ENCODE measurements around the gene RAI14.
A peak's percentile ranks its signal among the peaks of the same experiment; 100 is the strongest.

RAI14 gene

DNA sequence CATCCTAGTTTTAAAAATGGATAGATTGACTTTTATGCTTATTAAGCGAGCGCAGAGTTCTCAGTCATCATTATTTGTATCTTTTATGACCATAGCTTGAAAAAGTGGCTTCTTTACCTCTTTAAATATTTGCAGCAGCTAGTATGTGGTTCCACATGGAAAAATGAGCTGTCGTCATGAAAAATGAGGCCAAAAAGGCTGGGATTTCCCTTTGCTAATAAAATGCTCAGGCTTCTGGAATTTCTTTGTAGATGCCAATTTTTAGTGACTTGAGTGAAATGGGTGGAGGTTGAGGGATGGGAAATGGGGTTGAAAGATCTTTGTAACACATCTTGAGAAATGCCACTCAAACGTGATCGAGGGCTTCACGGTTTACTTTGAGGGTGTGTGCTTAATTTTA lies 35.2 kb downstream of the RAI14 start:
- Histone ChIP-seq H3K4me3 (ENCODE audit: low read depth, low read length) (no peak overlapping the region), H3K4me2 (ENCODE audit: low read length) (no peak overlapping the region), H3K9me3 (ENCODE audit: insufficient read depth, low read depth, low read length) (no peaks in the 10 kb centered on the region), H3K36me3 (ENCODE audit: control insufficient read depth in 1 of 2, insufficient read depth in 2 of 2, low read length in 2 of 2) (peaks cover 14 to 20% of the 10 kb centered on the region in 2 experiments), H3K4ac (ENCODE audit: low read depth, low read length) (no peak overlapping the region), H3K18ac (ENCODE audit: low read length) (no peak overlapping the region), H3K27ac (ENCODE audit: low read depth, low read length) (no peak overlapping the region), H4K12ac (ENCODE audit: low read depth, low read length) (no peak overlapping the region), H2AFZ (ENCODE audit: insufficient read depth, low read length, poor library complexity) (no peak overlapping the region), H3K14ac (ENCODE audit: low read length) (no peak overlapping the region), H3K27me3 (ENCODE audit: insufficient read depth, low read length) (no peaks in the 10 kb centered on the region), H2BK12ac (ENCODE audit: low read length) (no peak overlapping the region), H4K8ac (ENCODE audit: low read depth, low read length) (no peak overlapping the region), H3K79me1 (ENCODE audit: low read length) (peaks cover 3% of the 10 kb centered on the region), H2BK5ac (ENCODE audit: low read depth, low read length, poor library complexity) (no peak overlapping the region), H3K9ac (ENCODE audit: low read length) (no peak overlapping the region), H2BK120ac (ENCODE audit: insufficient read depth, low read length, poor library complexity) (no peak overlapping the region), H4K91ac (ENCODE audit: low read depth, low read length) (no peak overlapping the region), H2AK5ac (ENCODE audit: low read length) (no peak overlapping the region), H3K23ac (ENCODE audit: low read length) (no peak overlapping the region), H3K4me1 (ENCODE audit: control insufficient read depth in 1 of 2, insufficient read depth in 2 of 2, low read length in 2 of 2) (peaks cover 2 to 13% of the 10 kb centered on the region in 2 experiments), H3K79me2 (ENCODE audit: control insufficient read depth, insufficient read depth, low read length, poor library complexity) (peaks cover 6% of the 10 kb centered on the region)
- DNase-seq, result no peak
- WGBS (ENCODE audit: extremely low coverage, insufficient coverage, insufficient read length), result no CpG with 5 or more reads among the region's 6 CpGs

DNA sequence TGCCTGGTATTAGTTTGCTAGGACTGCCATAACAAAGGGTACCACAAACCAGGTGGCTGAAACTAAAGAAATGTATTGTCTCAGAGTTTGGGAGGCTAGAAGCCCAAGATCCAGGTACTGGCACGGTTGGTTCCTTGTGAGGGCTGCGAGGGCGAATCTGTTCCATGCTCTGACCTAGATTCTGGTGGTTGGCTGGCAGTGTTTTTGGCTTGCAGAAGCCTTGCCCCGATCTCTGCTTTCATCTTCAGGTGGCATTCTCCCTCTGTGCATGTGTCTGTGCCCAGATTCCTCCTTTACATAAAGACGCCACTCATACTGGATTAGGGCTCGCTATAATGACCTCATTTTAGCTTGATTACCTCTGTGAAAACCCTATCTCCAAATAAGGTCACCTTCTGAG lies 36.7 kb downstream of the RAI14 start:
- no peak overlapping the region for H3K23ac ChIP-seq (ENCODE audit: low read length)
- no peak overlapping the region for H4K91ac ChIP-seq (ENCODE audit: low read depth, low read length)
- H3K4me1 ChIP-seq (ENCODE audit: control insufficient read depth in 1 of 2, insufficient read depth in 2 of 2, low read length in 2 of 2), result peaks cover 2 to 9% of the 10 kb centered on the region in 2 experiments
- no peak overlapping the region for H2AFZ ChIP-seq (ENCODE audit: insufficient read depth, low read length, poor library complexity)
- H4K8ac ChIP-seq (ENCODE audit: low read depth, low read length), result no peak overlapping the region
- H2BK12ac ChIP-seq (ENCODE audit: low read length), result peak overlapping the region; percentile 71
- H4K12ac ChIP-seq (ENCODE audit: low read depth, low read length), result no peak overlapping the region
- H3K9ac ChIP-seq (ENCODE audit: low read length), result no peak overlapping the region
- no peak overlapping the region for H2BK120ac ChIP-seq (ENCODE audit: insufficient read depth, low read length, poor library complexity)
- no peak overlapping the region for H3K14ac ChIP-seq (ENCODE audit: low read length)
- H3K9me3 ChIP-seq (ENCODE audit: insufficient read depth, low read depth, low read length), result no peaks in the 10 kb centered on the region
- no peak overlapping the region for H3K18ac ChIP-seq (ENCODE audit: low read length)
- peaks cover 6% of the 10 kb centered on the region for H3K79me2 ChIP-seq (ENCODE audit: control insufficient read depth, insufficient read depth, low read length, poor library complexity)
- H3K79me1 ChIP-seq (ENCODE audit: low read length), result no peaks in the 10 kb centered on the region
- H3K36me3 ChIP-seq (ENCODE audit: control insufficient read depth in 1 of 2, insufficient read depth in 2 of 2, low read length in 2 of 2), result peaks cover 14 to 20% of the 10 kb centered on the region in 2 experiments
- no peaks in the 10 kb centered on the region for H3K27me3 ChIP-seq (ENCODE audit: insufficient read depth, low read length)
- H3K4me2 ChIP-seq (ENCODE audit: low read length), result no peak overlapping the region
- no peak overlapping the region for H3K27ac ChIP-seq (ENCODE audit: low read depth, low read length)
- H2AK5ac ChIP-seq (ENCODE audit: low read length), result no peak overlapping the region
- WGBS (ENCODE audit: extremely low coverage, insufficient coverage, insufficient read length), result no CpG with 5 or more reads among the region's 6 CpGs
- peak overlapping the region; percentile 40 for H3K4ac ChIP-seq (ENCODE audit: low read depth, low read length)
- H2BK5ac ChIP-seq (ENCODE audit: low read depth, low read length, poor library complexity), result no peak overlapping the region
- no peak overlapping the region for H3K4me3 ChIP-seq (ENCODE audit: low read depth, low read length)
- DNase-seq, result no peak

DNA sequence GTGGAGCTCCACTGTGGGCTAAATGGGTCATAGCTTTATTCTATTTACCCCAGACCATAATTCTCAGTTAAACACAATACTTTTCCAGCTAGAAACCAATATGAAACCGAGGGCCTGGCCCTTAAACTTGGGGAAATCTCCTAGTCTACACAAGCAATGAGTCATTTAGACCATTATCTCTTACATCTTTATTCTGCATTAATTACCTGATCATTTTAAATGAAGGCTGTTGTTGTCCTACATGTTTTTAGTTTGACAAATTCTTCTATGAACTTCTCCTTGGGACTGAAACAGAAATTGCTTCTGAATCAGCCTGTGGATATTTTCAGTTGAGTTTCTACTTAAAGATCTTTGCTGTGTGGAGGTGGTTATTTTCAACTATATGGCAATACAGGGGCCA lies 37.9 kb downstream of the RAI14 start:
- Histone ChIP-seq H4K12ac (ENCODE audit: low read depth, low read length) (no peak overlapping the region), H4K8ac (ENCODE audit: low read depth, low read length) (no peak overlapping the region), H3K14ac (ENCODE audit: low read length) (no peak overlapping the region), H2AFZ (ENCODE audit: insufficient read depth, low read length, poor library complexity) (no peak overlapping the region), H3K27ac (ENCODE audit: low read depth, low read length) (no peak overlapping the region), H4K91ac (ENCODE audit: low read depth, low read length) (no peak overlapping the region), H3K9me3 (ENCODE audit: insufficient read depth, low read depth, low read length) (no peaks in the 10 kb centered on the region), H2BK12ac (ENCODE audit: low read length) (no peak overlapping the region), H3K79me1 (ENCODE audit: low read length) (peaks cover 2% of the 10 kb centered on the region), H2BK120ac (ENCODE audit: insufficient read depth, low read length, poor library complexity) (no peak overlapping the region), H2AK5ac (ENCODE audit: low read length) (no peak overlapping the region), H3K27me3 (ENCODE audit: insufficient read depth, low read length) (no peaks in the 10 kb centered on the region), H3K79me2 (ENCODE audit: control insufficient read depth, insufficient read depth, low read length, poor library complexity) (peaks cover 8% of the 10 kb centered on the region), H2BK5ac (ENCODE audit: low read depth, low read length, poor library complexity) (no peak overlapping the region), H3K4me2 (ENCODE audit: low read length) (no peak overlapping the region), H3K36me3 (ENCODE audit: control insufficient read depth in 1 of 2, insufficient read depth in 2 of 2, low read length in 2 of 2) (peaks cover 13 to 18% of the 10 kb centered on the region in 2 experiments), H3K18ac (ENCODE audit: low read length) (no peak overlapping the region), H3K4ac (ENCODE audit: low read depth, low read length) (no peak overlapping the region), H3K23ac (ENCODE audit: low read length) (no peak overlapping the region), H3K9ac (ENCODE audit: low read length) (no peak overlapping the region), H3K4me1 (ENCODE audit: control insufficient read depth in 1 of 2, insufficient read depth in 2 of 2, low read length in 2 of 2) (peaks cover 5 to 11% of the 10 kb centered on the region in 2 experiments), H3K4me3 (ENCODE audit: low read depth, low read length) (no peak overlapping the region)
- WGBS (ENCODE audit: extremely low coverage, insufficient coverage, insufficient read length), result no CpG with 5 or more reads among the region's 1 CpG
- no peak for DNase-seq

DNA sequence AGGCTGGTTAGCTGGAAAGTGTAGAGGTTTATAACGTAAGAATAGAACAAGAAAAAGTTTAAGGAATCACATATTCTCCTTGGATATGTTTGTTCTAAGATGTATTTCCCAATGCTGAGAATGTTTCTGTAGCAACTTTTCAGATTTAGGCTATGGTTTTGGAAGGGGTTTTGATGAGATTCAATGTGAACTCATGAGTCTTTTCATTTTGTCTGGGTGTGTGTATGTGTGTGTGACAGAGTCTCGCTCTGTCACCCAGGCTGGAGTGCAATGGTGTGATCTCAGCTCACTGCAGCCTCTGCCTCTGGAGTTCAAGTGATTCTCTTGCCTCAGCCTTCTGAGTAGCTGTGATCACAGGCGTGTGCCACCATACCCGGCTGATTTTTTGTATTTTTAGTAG lies 38.6 kb downstream of the RAI14 start:
- Histone ChIP-seq H3K4me1 (ENCODE audit: control insufficient read depth in 1 of 2, insufficient read depth in 2 of 2, low read length in 2 of 2) (peaks cover 5 to 17% of the 10 kb centered on the region in 2 experiments), H3K4me2 (ENCODE audit: low read length) (no peak overlapping the region), H4K8ac (ENCODE audit: low read depth, low read length) (no peak overlapping the region), H3K4me3 (ENCODE audit: low read depth, low read length) (no peak overlapping the region), H3K9me3 (ENCODE audit: insufficient read depth, low read depth, low read length) (no peaks in the 10 kb centered on the region), H4K91ac (ENCODE audit: low read depth, low read length) (no peak overlapping the region), H3K79me2 (ENCODE audit: control insufficient read depth, insufficient read depth, low read length, poor library complexity) (peaks cover 7% of the 10 kb centered on the region), H3K18ac (ENCODE audit: low read length) (no peak overlapping the region), H3K14ac (ENCODE audit: low read length) (no peak overlapping the region), H2BK12ac (ENCODE audit: low read length) (no peak overlapping the region), H2AFZ (ENCODE audit: insufficient read depth, low read length, poor library complexity) (no peak overlapping the region), H3K36me3 (ENCODE audit: control insufficient read depth in 1 of 2, insufficient read depth in 2 of 2, low read length in 2 of 2) (peaks cover 8 to 13% of the 10 kb centered on the region in 2 experiments), H3K4ac (ENCODE audit: low read depth, low read length) (no peak overlapping the region), H3K27ac (ENCODE audit: low read depth, low read length) (no peak overlapping the region), H2BK120ac (ENCODE audit: insufficient read depth, low read length, poor library complexity) (no peak overlapping the region), H3K9ac (ENCODE audit: low read length) (no peak overlapping the region), H2AK5ac (ENCODE audit: low read length) (no peak overlapping the region), H3K79me1 (ENCODE audit: low read length) (peaks cover 6% of the 10 kb centered on the region), H2BK5ac (ENCODE audit: low read depth, low read length, poor library complexity) (no peak overlapping the region), H4K12ac (ENCODE audit: low read depth, low read length) (no peak overlapping the region), H3K23ac (ENCODE audit: low read length) (no peak overlapping the region), H3K27me3 (ENCODE audit: insufficient read depth, low read length) (no peaks in the 10 kb centered on the region)
- no CpG with 5 or more reads among the region's 4 CpGs for WGBS (ENCODE audit: extremely low coverage, insufficient coverage, insufficient read length)
- DNase-seq, result no peak

All from trophoblast cell (in vitro differentiated cells and primary cell).